ENCODE data around the gene ZAP70.

The ZAP70 gene

DNA sequence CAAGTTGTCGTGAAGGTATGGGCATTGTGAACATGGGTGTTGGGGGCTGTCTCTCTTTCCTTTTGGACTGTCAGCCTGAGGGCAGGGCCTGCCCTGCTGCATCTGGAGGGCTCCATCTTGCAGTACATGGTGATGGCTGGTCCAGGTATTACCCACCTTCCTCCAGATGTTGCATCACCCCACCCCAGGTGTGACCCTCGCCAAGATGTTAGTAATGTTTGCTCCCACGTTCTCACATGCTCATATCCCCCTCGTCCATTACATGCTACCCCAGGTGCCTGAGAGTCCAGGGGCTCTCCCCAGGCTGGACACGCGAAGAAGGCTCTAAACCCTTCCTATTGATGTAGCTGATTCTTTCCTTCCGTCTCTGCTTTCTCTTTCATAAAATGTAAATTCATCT, 13.9 kb downstream of the ZAP70 start:
- no peak overlapping the region for H3K4me3 Mint-ChIP-seq
- H3K27me3 Mint-ChIP-seq, result peaks cover 11% of the 10 kb centered on the region
- intact Hi-C loops (cut with micrococcal nuclease), result no loop called here
- peaks cover 8% of the 10 kb centered on the region for H3K9me3 Mint-ChIP-seq
- H3K27ac Mint-ChIP-seq, result no peak overlapping the region
- H3K4me1 Mint-ChIP-seq (ENCODE audit: low read depth), result no peaks in the 10 kb centered on the region
- no peaks in the 10 kb centered on the region for H3K36me3 Mint-ChIP-seq (ENCODE audit: low read depth)

DNA sequence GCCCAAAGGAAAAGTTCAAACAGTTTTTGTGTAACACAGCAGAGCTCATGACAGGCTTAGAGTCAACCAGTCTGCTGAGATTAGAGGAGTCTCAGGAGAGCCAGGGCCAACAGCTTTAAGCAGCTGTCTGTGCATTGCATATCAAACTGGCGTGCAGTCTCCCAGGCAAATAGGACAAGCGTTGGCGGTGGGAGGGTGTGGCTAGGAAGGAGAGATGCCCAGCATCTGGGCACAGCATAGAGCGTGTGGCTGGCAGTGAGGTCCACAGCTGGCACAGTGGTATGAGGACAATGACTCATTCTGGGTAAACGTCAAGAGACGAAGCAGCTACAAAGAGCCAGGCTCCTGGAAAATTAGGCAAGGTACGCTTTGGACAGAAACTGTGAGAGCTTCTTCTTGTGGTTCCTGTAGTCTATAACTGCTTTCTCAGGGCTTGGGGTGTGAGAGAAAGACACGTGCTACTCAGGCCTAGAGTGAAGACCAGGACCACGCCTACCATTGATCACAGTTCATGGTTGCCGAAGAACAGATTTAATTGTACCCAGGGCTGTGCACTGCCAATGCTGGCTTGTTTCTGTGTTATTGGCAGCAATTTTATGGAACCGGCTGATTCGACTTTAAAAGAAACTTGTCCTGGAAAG, 14.8 kb downstream of the ZAP70 start:
- no peaks in the 10 kb centered on the region for H3K36me3 Mint-ChIP-seq (ENCODE audit: low read depth)
- H3K4me1 Mint-ChIP-seq (ENCODE audit: low read depth), result no peaks in the 10 kb centered on the region
- H3K27me3 Mint-ChIP-seq, result peaks cover 11% of the 10 kb centered on the region
- intact Hi-C loops (cut with micrococcal nuclease), result no loop called here
- H3K4me3 Mint-ChIP-seq, result no peak overlapping the region
- H3K27ac Mint-ChIP-seq, result no peak overlapping the region
- H3K9me3 Mint-ChIP-seq, result peaks cover 8% of the 10 kb centered on the region

DNA sequence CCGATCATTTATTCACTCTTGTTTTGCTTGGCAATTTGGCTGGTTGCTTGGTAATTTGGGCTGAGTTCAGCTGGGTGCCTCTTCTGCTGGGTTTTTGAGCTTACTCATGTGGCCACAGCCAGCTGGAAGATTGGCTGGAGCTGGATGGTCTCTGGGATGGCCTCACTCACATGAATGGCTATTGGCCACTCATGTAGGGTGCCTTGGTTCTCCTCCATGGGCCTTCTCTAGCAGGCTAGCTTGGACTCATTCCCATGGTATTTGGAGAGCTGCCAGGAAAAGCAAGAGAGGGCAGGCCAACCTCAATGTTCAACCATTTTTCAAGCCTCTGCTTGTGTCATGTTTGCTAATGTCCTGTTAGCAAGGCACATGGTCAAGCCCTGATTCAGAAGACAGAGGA, 16.9 kb downstream of the ZAP70 start:
- Mint-ChIP-seq H3K36me3 (ENCODE audit: low read depth) (no peaks in the 10 kb centered on the region), H3K4me1 (ENCODE audit: low read depth) (no peaks in the 10 kb centered on the region), H3K27me3 (no peaks in the 10 kb centered on the region), H3K9me3 (peaks cover 8% of the 10 kb centered on the region), H3K4me3 (no peak overlapping the region), H3K27ac (no peak overlapping the region)
- intact Hi-C loops (cut with micrococcal nuclease), result no loop called here

DNA sequence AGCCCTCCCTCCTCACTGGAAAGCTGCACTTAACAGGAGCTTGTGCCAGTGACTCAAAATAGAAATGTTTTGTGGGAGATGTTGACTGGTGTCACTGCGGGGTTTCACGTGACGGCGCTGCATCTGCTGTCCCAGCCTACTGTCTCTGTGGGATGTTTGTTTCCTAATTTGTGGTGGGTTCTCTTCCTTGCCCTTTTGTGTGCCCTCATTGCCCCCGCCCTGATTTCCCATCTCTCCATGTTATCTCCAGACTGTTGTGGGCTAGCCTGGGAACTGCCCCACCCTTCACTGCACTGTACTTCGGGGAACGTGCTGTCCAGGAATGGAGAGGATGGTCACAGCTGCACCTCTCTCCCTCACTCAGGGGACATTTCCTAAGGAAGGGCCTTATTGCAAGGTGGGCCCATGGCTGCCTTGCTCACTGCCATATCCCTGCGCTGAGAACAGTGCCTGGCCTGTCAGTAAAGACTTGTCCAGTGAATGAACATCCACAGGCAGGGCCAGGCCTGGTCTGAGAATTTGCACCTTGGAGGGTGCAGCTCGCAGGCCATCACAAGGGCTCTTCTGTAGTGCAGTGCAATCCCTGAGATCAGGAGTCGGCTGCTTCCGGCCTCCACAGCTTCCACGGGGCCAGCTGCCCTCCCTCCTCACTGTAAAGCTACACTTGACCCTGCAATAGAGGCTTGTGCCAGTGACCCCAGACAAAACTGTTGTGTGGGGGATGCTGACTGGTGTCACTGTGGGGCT, 18.1 kb downstream of the ZAP70 start:
- Mint-ChIP-seq H3K27ac (no peak overlapping the region), H3K9me3 (peaks cover 8% of the 10 kb centered on the region), H3K4me3 (no peak overlapping the region), H3K27me3 (no peaks in the 10 kb centered on the region), H3K36me3 (ENCODE audit: low read depth) (no peaks in the 10 kb centered on the region), H3K4me1 (ENCODE audit: low read depth) (no peaks in the 10 kb centered on the region)
- intact Hi-C loops (cut with micrococcal nuclease), result no loop called here

DNA sequence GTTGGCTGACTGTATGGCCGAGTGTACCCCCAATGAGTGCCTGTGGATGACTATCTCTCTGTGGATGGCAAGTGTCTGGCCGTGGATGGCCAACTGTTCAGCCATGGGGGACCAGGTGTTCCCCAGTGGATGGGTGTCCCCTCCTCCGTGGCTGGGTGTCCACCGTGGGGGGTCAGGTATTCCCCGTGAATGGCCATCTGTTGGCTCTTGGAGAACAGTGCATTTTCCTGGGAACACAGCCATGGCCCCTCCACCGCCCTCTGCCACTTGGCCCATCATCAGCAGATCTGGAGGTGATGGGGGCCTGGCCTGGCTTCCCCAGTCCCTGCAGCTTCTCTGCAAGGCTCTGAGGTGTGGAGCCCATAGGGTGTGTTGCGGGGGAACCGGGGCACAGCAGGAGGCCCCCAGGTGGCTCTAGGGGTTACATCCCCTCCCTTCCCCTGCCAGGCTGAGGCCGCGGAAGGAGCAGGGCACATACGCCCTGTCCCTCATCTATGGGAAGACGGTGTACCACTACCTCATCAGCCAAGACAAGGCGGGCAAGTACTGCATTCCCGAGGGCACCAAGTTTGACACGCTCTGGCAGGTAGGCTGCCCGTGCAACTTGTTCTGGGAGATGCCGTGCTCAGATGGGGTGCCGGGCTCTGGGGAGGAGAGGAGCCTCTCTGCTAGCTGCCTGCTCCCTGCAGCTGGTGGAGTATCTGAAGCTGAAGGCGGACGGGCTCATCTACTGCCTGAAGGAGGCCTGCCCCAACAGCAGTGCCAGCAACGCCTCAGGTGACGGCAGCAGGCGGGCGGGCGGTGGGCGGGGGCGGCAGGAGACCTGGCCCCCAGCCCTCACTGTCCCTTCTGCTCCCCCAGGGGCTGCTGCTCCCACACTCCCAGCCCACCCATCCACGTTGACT, 19.3 kb downstream of the ZAP70 start:
- no peak overlapping the region for H3K4me3 Mint-ChIP-seq
- peaks cover 8% of the 10 kb centered on the region for H3K9me3 Mint-ChIP-seq
- H3K27me3 Mint-ChIP-seq, result no peaks in the 10 kb centered on the region
- intact Hi-C loops (cut with micrococcal nuclease), result no loop called here
- H3K27ac Mint-ChIP-seq, result no peak overlapping the region
- no peaks in the 10 kb centered on the region for H3K36me3 Mint-ChIP-seq (ENCODE audit: low read depth)
- H3K4me1 Mint-ChIP-seq (ENCODE audit: low read depth), result no peaks in the 10 kb centered on the region

DNA sequence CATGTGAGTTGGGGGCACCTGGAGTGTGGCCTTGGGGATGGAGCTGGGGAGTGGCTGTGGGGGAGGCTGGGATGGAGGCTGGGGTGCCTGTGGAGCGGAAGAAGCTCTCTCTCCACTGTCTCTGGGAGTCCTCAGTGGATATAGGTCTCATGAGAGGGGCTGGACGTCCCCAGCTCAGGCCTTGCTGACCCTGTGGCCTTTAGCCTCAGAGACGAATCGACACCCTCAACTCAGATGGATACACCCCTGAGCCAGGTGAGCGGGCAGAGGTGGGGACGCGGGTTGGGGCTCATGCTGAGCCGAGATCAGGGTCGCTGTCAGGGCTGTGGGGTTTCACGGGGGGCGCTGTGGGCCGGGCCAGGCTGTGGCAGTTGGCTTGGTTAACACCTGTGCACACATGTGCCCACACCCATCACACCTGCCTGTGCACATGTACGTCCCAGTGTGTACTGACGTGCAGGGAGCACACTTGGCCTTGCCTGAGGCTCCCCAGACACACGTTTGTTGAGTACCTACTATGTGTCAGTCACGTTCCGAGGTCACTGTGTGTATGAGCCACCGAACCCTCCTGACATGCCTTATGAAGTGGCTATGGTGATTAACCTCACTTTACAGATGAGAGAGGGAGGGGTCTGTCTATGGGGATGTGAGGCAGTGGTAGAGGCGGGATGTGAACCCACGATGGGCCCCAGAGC, 20.1 kb downstream of the ZAP70 start:
- Mint-ChIP-seq H3K9me3 (peaks cover 8% of the 10 kb centered on the region), H3K36me3 (ENCODE audit: low read depth) (no peaks in the 10 kb centered on the region), H3K4me1 (ENCODE audit: low read depth) (no peaks in the 10 kb centered on the region), H3K4me3 (no peak overlapping the region), H3K27ac (no peak overlapping the region), H3K27me3 (no peaks in the 10 kb centered on the region)
- intact Hi-C loops (cut with micrococcal nuclease), result no loop called here

DNA sequence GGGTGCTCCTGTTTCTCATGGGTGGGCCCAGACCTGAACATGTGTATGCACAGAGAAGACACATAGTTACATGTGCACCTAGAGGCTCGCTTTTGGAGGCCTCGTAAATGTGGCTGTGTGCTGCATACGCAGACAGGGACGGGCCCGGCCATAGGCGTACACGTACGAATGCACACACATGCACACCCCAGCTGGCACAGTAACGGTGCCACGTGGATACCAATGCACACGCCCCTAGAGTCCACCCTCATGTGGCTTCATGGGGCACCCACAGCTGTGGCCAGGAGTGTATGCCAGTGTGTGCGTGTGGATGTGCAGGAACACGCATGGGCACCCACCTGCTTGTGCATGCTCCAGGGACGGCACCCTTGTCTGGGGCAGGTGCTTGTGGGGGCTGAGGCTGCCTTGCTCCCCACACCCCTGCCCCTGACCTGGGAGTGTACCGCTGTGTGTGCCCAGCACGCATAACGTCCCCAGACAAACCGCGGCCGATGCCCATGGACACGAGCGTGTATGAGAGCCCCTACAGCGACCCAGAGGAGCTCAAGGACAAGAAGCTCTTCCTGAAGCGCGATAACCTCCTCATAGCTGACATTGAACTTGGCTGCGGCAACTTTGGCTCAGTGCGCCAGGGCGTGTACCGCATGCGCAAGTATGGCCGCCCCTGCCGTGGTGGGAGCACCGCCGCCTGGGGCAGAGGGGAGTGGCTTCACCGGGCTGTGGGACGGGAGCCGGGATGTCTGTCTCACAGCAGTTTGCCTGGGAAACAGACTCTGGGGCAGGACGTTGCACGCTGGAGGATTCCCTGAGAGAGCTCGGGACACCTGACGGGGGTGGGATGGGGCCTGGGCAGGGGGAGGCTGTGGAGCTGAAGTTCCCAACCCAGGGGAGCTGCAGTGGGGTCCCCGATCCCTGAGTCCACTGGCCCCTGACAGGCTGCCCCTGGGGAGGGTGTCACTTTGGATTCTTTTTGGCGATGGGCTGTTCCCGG, 21.0 kb downstream of the ZAP70 start:
- Mint-ChIP-seq H3K27me3 (no peaks in the 10 kb centered on the region), H3K4me1 (ENCODE audit: low read depth) (no peaks in the 10 kb centered on the region), H3K27ac (no peak overlapping the region), H3K9me3 (peaks cover 8% of the 10 kb centered on the region), H3K4me3 (no peak overlapping the region), H3K36me3 (ENCODE audit: low read depth) (no peaks in the 10 kb centered on the region)
- intact Hi-C loops (cut with micrococcal nuclease), result no loop called here

DNA sequence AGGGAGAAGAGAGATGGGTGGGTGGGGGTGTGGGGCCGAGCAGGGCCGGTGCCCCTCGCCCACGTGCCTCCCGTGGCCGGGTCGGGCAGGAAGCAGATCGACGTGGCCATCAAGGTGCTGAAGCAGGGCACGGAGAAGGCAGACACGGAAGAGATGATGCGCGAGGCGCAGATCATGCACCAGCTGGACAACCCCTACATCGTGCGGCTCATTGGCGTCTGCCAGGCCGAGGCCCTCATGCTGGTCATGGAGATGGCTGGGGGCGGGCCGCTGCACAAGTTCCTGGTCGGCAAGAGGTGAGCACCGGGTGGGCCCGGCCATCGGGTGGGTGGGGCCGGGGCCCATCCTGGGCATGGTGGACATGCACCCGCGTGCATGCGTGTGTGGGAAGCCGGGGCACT, 21.8 kb downstream of the ZAP70 start:
- no peak overlapping the region for H3K27ac Mint-ChIP-seq

DNA sequence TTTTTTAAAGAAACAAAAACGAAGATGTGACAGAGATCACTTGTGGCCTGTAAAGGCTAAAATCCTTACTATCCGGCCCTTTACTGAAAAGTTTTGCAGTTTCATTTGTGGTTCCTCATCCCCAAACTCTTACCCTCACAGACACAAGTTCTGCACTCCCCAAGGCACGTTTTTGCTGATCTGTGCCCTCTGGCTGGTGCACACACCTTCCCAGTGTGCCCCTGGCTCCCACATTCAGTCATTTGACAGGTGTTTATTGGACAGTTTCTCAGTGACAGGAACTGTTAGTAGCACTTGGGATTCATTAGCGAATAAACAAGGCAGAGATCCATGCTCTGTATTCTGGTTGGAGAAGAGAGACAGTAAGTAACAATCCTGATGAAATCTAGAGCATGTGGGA, 22.8 kb downstream of the ZAP70 start:
- Mint-ChIP-seq H3K4me3 (no peak overlapping the region), H3K27me3 (peaks cover 1% of the 10 kb centered on the region), H3K27ac (no peak overlapping the region), H3K36me3 (ENCODE audit: low read depth) (no peaks in the 10 kb centered on the region), H3K4me1 (ENCODE audit: low read depth) (no peaks in the 10 kb centered on the region), H3K9me3 (no peaks in the 10 kb centered on the region)
- intact Hi-C loops (cut with micrococcal nuclease), result no loop called here

More for the DNA sequence above, 21.8 kb downstream of the ZAP70 start:
- Mint-ChIP-seq H3K4me1 (ENCODE audit: low read depth) (no peaks in the 10 kb centered on the region), H3K9me3 (peaks cover 4% of the 10 kb centered on the region), H3K36me3 (ENCODE audit: low read depth) (no peaks in the 10 kb centered on the region), H3K4me3 (no peak overlapping the region), H3K27me3 (no peaks in the 10 kb centered on the region)
- intact Hi-C loops (cut with micrococcal nuclease), result no loop called here

DNA sequence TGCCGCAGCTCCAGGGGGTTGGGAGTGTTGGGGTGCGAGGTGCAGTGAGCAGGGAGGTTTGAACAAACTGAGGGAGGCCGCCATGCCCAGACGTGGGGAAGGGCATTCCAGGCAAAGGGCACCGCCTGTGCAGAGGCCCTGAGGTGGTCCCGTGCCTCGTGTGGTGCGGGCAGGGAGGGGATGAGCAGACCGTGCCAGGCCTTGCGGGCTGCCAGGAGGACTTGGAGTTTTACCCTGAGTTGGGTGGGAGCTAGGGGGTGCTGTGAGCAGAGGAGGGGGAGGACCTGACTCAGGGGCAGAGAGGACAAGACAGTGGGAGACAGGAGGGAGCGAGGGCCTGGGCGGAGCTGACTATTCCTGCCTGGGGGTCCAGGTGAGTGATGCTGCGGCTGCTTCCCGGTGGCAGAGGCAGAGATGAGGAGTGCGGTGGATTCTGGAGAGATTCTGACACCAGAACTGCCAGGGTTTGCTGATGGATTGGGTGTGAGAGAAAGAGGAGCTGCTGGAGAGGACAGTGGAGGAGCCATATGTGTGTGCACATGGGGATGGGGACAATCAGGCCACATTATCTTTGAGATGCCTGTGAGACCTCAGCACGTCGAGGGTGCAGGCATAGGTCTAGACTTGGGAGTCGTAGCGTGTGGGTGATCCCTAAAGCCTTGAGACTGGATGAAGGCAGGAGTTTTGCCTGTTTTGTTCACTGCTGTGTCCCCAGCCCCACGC, 23.4 kb downstream of the ZAP70 start:
- H3K36me3 Mint-ChIP-seq (ENCODE audit: low read depth), result no peaks in the 10 kb centered on the region
- peaks cover 2% of the 10 kb centered on the region for H3K27me3 Mint-ChIP-seq
- H3K4me1 Mint-ChIP-seq (ENCODE audit: low read depth), result peaks cover 2% of the 10 kb centered on the region
- no peak overlapping the region for H3K27ac Mint-ChIP-seq
- no peak overlapping the region for H3K4me3 Mint-ChIP-seq
- H3K9me3 Mint-ChIP-seq, result no peaks in the 10 kb centered on the region
- intact Hi-C loops (cut with micrococcal nuclease), result no loop called here

DNA sequence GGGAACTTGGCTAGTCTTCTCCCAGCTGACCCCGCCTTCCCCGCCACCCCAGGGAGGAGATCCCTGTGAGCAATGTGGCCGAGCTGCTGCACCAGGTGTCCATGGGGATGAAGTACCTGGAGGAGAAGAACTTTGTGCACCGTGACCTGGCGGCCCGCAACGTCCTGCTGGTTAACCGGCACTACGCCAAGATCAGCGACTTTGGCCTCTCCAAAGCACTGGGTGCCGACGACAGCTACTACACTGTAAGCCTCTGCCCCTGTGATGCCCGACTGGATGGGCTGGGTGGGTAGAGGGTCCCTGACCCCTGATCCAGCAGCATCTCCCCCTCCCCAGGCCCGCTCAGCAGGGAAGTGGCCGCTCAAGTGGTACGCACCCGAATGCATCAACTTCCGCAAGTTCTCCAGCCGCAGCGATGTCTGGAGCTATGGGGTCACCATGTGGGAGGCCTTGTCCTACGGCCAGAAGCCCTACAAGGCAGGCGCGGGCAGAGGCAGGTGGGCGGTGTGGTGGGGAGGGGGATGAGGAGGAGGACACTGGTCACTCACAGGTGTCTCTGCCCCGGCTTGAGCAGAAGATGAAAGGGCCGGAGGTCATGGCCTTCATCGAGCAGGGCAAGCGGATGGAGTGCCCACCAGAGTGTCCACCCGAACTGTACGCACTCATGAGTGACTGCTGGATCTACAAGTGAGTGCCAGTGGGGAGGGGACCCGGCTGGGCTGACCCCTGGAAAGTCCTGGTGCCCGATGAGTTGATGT, 24.2 kb downstream of the ZAP70 start:
- H3K27ac Mint-ChIP-seq, result no peak overlapping the region
- H3K36me3 Mint-ChIP-seq (ENCODE audit: low read depth), result no peaks in the 10 kb centered on the region
- H3K27me3 Mint-ChIP-seq, result peaks cover 2% of the 10 kb centered on the region
- no peaks in the 10 kb centered on the region for H3K9me3 Mint-ChIP-seq
- intact Hi-C loops (cut with micrococcal nuclease), result no loop called here
- peaks cover 9% of the 10 kb centered on the region for H3K4me1 Mint-ChIP-seq (ENCODE audit: low read depth)
- H3K4me3 Mint-ChIP-seq, result no peak overlapping the region

Data from dendritic cell treated with granulocyte-macrophage colony-stimulating factor and Interleukin-4, amounts not matched to agents 40 ng/mL and 50 ng/mL, for 4 days (primary cell).